GM19023 (cell line): ENCODE data around the gene C22orf23.

Experiments
- ATAC-seq: cut with Tn5 transposase; IDR thresholded peaks from one replicate; pipeline ENCODE4 v1.9.1; 2021; ENCODE audit warnings: mild to moderate bottlenecking, moderate library complexity; ENCODE audit not compliant: unreplicated experiment

C22orf23 gene

GRCh38 chr22:37926771-37927636, 26.4 kb downstream of the C22orf23 start:
- ATAC-seq, result no peak

- ATAC-seq, result no peak
Observed at GRCh38 chr22:37926358-37926757, 27.0 kb downstream of the C22orf23 start.

GRCh38 chr22:37925767-37926166, 27.6 kb downstream of the C22orf23 start:
- ATAC-seq, result no peak

GRCh38 chr22:37925330-37925729, 28.1 kb downstream of the C22orf23 start:
- no peak for ATAC-seq

GRCh38 chr22:37924386-37925065, 28.9 kb downstream of the C22orf23 start:
- ATAC-seq, result no peak

GRCh38 chr22:37923927-37924326, 29.5 kb downstream of the C22orf23 start:
- no peak for ATAC-seq

GRCh38 chr22:37922191-37922590, 31.2 kb downstream of the C22orf23 start:
- ATAC-seq, result no peak

GRCh38 chr22:37920126-37920525, 33.3 kb downstream of the C22orf23 start:
- no peak for ATAC-seq

GRCh38 chr22:37918580-37919270, 34.7 kb downstream of the C22orf23 start:
- no peak for ATAC-seq

- ATAC-seq, result no peak
Observed at GRCh38 chr22:37917874-37918548, 35.4 kb downstream of the C22orf23 start.

- ATAC-seq, result no peak
Observed at GRCh38 chr22:37916311-37916710, 37.1 kb downstream of the C22orf23 start.

GRCh38 chr22:37913233-37913721, 40.1 kb downstream of the C22orf23 start:
- ATAC-seq, result no peak

- ATAC-seq, result no peak
Observed at GRCh38 chr22:37912171-37912570, 41.2 kb downstream of the C22orf23 start.

GRCh38 chr22:37911697-37912096, 41.7 kb downstream of the C22orf23 start:
- no peak for ATAC-seq

GRCh38 chr22:37910890-37911672, 42.3 kb downstream of the C22orf23 start:
- no peak for ATAC-seq

- no peak for ATAC-seq
Observed at GRCh38 chr22:37909766-37910165, 43.6 kb downstream of the C22orf23 start.

GRCh38 chr22:37907036-37907954, 46.1 kb downstream of the C22orf23 start:
- no peak for ATAC-seq

GRCh38 chr22:37906364-37907008, 46.9 kb downstream of the C22orf23 start:
- ATAC-seq, result peak; percentile 32
